PC-3 (cell line): ENCODE measurements around the gene SLC25A27.

ENCODE experiments used
- CTCF ChIP-seq: fragments of 300-600 bp; sonication (generic); conservative IDR thresholded peaks from 2 replicates; pipeline ENCODE4 v1.5.1; 2017; ENCODE audit warnings: antibody characterized with exemption, low read depth, mild to moderate bottlenecking, low read length
- EZH2 ChIP-seq: fragments of 300-600 bp; sonication (generic); IDR thresholded peaks from one replicate; pipeline ENCODE4 v1.6.1; 2017; ENCODE audit warnings: antibody characterized with exemption, mild to moderate bottlenecking, low read length; ENCODE audit not compliant: unreplicated experiment

- no peak for TF ChIP-seq CTCF
- no peak for TF ChIP-seq EZH2
Observed at GRCh38 chr6:46635462-46635861, 17.3 kb upstream of the SLC25A27 start.
